CD4-positive, CD25-positive, alpha-beta regulatory T cell (primary cell): ENCODE data around the gene CYP4F11. TPM values are rescaled to one million over a fixed set of nuclear protein-coding genes. Genes with fewer than 3 reads are reported as not detected.

Source experiments
- polyA plus RNA-seq, 4 donors: library from polyadenylated mRNA; unstranded; fragments of 300-500 nt; fragmentation: Illumina TruSeq; gene quantifications; one replicate each; pipeline ENCODE4 v1.2.3, GENCODE V29; 2021
- total RNA-seq: library from RNA; stranded (reverse); gene quantifications from one replicate; pipeline ENCODE4 v1.2.3, GENCODE V29; 2022

Gene CYP4F11
- total and polyA plus RNA-seq, 5 donors from 2014 or later, result not detected

Other genes with a start within 250 kb of the CYP4F11 start
- gene OR10H2, start 206.5 kb downstream of the CYP4F11 start, total RNA-seq, result not detected
- not detected for gene OR10H2, start 206.5 kb downstream of the CYP4F11 start, polyA plus RNA-seq
- gene OR10H3, start 196.5 kb downstream of the CYP4F11 start, total RNA-seq, result not detected
- not detected for gene OR10H3, start 196.5 kb downstream of the CYP4F11 start, polyA plus RNA-seq
- gene OR10H5, start 146.9 kb downstream of the CYP4F11 start, total RNA-seq, result not detected
- not detected for gene OR10H5, start 146.9 kb downstream of the CYP4F11 start, polyA plus RNA-seq
- gene OR10H1, start 118.9 kb downstream of the CYP4F11 start, total RNA-seq, result not detected
- not detected for gene OR10H1, start 118.9 kb downstream of the CYP4F11 start, polyA plus RNA-seq
- not detected for gene CYP4F2, start 36.5 kb downstream of the CYP4F11 start, total RNA-seq
- gene CYP4F2, start 36.5 kb downstream of the CYP4F11 start, polyA plus RNA-seq, result not detected
- gene OR10H4, start 14.5 kb upstream of the CYP4F11 start, total RNA-seq, result not detected
- not detected for gene OR10H4, start 14.5 kb upstream of the CYP4F11 start, polyA plus RNA-seq
- 305 TPM for gene TPM4, start 142.0 kb upstream of the CYP4F11 start, total RNA-seq
- gene TPM4, start 142.0 kb upstream of the CYP4F11 start, polyA plus RNA-seq, result 100 to 1,000 TPM; 109 to 163 (median 131) TPM
- 88.1 TPM for gene RAB8A, start 177.4 kb upstream of the CYP4F11 start, total RNA-seq
- gene RAB8A, start 177.4 kb upstream of the CYP4F11 start, polyA plus RNA-seq, result 10 to 100 TPM; 79.6 to 93.0 (median 87.8) TPM
- gene HSH2D, start 209.2 kb upstream of the CYP4F11 start, total RNA-seq, result 45.5 TPM
- gene HSH2D, start 209.2 kb upstream of the CYP4F11 start, polyA plus RNA-seq, result 10 to 100 TPM in 3 of 4 donors, 1 to 10 TPM in 1; 8.8 to 17.0 (median 12.4) TPM
- gene CIB3, start 239.0 kb upstream of the CYP4F11 start, total RNA-seq, result not detected
- gene CIB3, start 239.0 kb upstream of the CYP4F11 start, polyA plus RNA-seq, result not detected